WI38 (cell line): Measurements from ENCODE around the gene SH3RF3.

Experiments
- H3K4me3 ChIP-seq: 2 replicates; pipeline ENCODE4 v1.5.1; 2011; ENCODE audit warnings: low read depth, mild to moderate bottlenecking, control low read depth, low read length
- TF ChIP-seq, protein P1 (sequence below): IDR thresholded peaks from 2 replicates; pipeline ENCODE4 v1.5.1; 2012; ENCODE audit warnings: low read depth, mild to moderate bottlenecking, control low read depth, low read length

Gene SH3RF3

DNA sequence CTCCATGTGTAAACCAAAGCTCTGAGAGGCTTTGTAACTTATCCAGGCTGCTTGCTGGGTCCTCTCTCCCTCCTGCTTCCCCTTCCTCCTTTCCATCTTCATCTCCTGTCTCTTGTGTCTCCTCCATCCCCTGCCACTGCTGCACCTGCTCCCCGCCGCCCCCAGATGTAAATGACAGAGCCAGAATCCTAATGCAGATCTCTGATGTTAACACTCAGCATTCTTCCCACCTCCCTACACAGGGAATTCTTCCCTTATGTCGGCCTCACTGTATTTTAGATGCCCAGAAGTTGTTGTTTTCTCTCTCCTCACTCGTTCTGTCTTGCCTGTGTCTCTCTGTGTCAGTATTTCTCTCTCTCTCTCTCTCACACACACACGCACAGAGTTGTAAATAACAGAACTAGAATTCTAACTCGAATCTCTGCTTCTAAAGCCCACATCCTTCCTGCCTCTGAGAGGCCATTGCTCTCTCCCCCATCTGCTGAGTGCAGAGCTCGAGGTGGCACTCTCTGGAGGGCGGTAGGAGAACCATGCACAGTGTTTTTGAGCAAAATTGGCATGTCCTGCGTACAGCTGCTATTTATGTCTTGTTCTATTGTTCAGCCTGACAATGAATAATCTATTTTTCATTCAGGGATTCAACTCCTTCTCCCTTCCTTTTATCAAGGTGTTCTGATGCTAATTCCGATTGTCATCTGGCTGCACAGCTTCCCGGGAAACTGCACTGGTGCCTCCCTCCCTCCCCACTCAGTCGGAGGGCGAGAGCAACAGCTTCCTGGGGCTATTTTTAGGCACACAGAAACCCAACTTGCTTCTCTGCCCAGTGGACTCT lies 219.9 kb downstream of the SH3RF3 start:
- no peak overlapping the region for H3K4me3 ChIP-seq
- TF ChIP-seq, protein P1, sequence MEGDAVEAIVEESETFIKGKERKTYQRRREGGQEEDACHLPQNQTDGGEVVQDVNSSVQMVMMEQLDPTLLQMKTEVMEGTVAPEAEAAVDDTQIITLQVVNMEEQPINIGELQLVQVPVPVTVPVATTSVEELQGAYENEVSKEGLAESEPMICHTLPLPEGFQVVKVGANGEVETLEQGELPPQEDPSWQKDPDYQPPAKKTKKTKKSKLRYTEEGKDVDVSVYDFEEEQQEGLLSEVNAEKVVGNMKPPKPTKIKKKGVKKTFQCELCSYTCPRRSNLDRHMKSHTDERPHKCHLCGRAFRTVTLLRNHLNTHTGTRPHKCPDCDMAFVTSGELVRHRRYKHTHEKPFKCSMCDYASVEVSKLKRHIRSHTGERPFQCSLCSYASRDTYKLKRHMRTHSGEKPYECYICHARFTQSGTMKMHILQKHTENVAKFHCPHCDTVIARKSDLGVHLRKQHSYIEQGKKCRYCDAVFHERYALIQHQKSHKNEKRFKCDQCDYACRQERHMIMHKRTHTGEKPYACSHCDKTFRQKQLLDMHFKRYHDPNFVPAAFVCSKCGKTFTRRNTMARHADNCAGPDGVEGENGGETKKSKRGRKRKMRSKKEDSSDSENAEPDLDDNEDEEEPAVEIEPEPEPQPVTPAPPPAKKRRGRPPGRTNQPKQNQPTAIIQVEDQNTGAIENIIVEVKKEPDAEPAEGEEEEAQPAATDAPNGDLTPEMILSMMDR = no peak

DNA sequence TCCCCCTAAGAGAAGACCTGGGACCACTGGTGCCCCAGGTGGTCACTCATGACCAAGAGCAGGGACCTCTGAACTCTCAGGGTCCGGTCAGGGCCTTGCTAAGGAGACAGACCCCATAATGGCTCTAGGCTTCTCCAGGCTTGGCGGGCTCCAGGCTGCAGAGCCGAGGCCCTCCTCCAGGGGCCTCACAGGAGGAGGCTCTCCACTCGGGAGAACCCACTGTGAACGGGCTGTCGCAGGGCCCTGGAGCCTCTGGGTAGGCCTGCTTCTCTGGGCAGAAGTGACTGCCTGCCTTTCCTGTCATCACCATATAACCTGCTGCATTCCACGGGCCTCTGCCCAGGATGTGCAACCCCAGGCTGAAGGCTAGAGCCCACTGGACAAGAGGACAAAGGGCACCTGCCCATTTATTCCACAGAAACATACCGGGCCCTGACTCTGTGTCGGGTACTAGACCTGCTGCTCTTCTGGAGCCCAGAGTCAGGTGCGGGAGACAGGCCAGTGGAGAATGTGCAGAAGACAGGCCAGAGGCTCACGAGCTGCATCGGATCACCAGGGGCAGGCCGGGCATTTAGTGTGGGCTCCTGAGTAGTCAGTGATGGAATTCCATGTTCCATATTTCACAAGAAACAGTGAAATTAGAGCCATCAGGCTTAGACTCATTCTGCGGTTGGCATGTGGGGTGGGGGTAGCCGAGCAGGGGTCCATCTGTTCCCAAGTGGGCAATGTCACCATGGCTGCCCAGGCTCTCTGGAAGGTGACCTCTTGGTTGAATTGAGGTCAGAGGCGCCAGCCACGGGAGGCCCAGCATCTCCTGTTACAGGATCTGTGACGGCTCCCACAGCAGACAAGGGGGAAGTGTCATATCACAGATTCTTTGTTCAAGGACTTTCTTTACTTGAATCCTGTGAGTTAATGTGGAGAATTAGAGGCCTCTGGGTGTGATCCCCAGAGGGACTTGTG lies 220.8 kb downstream of the SH3RF3 start:
- H3K4me3 ChIP-seq = no peak overlapping the region
- TF ChIP-seq, protein P1 = no peak

DNA sequence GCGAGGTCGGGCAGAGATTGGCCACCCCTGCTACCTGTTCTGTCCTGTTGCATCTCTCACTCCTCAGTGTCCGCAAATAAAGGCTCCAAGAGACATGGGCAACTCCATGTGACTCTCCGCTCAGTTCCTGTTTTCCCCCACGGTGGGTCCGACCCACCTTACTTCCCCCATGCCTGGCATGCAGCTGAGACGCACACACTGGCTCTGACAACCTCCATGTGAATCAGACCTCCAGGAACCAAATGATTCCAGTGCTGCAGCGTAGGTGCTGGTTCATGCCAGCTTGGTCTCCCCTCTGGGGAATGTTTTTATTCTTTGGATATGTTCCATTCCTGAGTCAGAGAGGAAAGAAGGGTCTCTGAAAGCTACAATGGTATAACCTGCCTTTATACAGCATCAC lies 221.5 kb downstream of the SH3RF3 start:
- no peak overlapping the region for H3K4me3 ChIP-seq
- TF ChIP-seq, protein P1 = no peak

DNA sequence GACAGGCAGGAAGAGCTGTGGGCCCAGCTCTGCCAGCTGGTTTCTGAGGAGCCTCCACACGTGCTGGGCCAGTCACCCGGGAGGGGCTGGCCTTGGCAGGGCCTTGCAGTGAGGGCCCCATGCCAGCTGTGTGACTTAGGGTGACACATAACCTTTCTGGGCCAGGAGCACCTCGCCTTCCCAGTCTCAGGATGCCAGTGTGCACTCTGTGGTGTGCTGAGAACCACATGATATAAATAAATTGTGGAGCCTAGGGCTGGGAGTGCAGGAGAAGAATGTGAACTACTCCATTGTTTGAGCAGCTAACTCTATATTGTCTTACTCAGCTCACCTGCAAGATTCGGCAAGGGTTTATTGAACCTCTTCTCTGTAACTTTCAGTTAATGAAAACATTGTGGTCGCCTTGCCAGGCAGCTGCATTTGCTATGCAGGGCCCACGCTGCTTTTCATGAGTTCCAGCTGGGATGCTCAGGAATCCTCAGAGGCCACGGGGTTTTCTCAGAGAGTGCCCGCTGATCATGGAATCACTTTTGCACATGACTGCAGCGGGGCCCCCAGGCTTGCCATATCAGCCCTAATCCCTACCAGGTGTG lies 222.3 kb downstream of the SH3RF3 start:
- no peak overlapping the region for H3K4me3 ChIP-seq
- TF ChIP-seq, protein P1 = no peak

DNA sequence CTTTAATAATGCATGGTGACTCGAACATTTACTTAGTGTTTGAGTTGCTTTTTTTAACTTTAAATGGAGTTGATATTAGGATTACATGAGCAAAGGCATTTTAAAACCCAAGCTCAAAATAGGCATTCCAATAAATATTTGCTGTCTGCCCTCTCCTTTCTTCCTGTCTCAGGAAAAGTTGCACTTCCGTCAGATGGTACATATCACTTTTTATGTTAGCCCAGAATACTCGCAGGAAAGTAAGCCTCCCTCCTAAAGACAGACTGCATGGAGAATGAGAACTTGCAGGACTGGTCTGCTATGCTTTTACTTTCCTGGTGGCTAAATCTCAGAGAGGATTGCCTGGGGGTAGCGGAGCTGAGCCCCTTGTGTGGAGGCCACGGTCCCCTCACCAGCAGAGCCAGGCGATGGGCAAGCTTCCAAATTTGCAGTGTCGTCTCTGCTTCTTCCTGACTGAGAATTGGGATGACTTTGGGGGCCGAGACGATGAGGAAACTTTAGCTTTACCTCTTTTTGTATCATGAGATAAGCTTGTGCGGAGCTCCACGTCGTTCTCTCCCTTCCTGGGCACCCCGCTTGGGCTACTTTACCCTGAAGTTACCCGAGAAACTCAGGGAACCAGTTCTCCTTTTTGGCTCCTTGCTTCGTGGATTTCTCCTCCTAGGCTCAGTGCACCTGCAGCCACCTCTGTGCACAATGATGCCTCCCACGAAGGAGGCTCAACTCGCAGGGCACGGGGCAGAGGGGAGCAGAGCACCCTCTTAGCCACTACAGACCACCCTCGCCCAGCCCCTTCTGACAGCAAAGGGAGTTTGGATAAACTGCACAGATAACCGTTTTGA lies 223.3 kb downstream of the SH3RF3 start:
- TF ChIP-seq, protein P1 = no peak
- no peak overlapping the region for H3K4me3 ChIP-seq

DNA sequence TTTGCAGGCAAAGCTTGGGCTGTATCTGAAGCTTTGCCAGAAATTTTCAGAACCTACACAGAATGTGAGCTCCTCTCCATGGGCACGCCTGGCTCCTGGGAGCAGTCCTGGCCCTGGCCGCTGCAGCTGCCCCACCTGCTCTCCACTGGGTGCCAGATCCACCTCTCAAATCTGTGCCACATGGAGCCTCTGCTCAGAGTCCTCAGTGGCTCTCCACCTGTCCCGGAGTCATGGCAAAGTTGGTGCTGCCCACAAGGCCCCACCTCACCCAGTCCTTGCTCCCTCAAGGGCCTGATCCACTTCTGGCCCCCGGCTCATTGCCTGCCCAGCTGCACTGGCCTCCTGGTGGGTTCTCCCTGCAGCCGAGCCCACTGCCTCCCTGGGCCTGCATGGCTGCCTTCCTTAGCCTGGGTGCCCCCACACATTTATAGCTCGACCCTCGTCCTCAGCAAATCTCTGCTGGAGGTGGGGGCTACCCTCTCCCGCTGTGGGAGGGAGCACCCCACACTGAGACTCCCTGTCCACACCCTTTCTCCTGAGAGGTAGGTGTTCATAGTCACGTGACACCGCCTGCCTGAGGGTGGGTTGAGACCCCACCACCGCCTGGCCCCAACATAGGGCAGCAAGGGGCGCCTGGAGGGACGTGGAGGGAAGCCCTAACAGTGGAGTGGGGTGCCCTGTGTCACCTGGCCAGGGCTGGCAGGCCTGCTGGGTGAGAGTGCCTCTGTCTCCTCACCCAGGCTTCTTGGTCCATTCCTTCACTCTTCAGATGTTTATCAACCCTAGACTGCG lies 224.1 kb downstream of the SH3RF3 start:
- H3K4me3 ChIP-seq = no peak overlapping the region
- TF ChIP-seq, protein P1 = no peak
